ENCODE data around the gene CCL1. TPM values are rescaled to one million over a fixed set of nuclear protein-coding genes. Genes with fewer than 3 reads are reported as not detected.

CCL1 gene
- total RNA-seq, 2 experiments from 2014 or later: 0.73 to 25.6 TPM

DNA sequence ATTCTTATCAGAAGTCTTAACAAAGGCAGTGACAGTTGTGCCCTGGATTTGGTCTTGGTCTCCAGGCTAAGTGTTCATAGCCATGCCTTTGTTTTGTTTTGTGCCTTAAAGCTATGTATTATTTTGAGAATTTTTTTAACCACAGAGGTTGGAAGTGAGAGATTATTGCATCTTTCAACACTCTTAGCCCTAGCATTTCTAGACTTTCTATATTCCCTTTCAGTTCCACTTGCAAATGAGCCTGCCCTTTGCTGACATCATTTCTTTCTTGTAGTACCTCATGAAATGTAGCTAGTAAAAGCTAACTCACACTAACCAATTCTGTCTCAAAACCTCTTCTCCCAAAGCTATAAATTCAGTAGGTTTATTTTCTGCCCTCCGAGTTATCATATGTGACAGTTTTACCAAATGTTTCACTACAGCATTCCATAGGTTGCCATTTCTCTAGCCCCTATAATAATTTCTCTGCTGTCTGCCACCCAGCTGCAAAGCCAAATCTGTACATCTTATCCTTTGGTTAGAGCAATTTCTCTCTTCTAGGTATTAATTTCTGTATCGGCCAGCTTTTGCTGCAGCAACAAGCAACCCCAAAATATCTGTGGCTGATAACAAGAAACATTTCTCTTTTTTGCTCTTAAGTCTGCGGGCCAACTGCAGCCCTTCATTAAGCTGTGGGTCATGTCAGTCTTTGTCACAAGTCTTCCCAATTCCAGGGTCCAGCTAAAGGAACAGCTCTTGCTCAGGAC, 14.2 kb upstream of the CCL1 start:
- H3K36me3 Mint-ChIP-seq: peaks cover 4% of the 10 kb centered on the region
- ATAC-seq: no peak
- H3K27ac Mint-ChIP-seq: peak overlapping the region; percentile 41
- CTCF ChIA-PET: interaction anchor here (1.3 to 2.8 kb wide), 7 partner anchors 9 to 22 kb away, joined by 4 to 38 read pairs (median 8); partner anchors contain the start of gene CCL1
- H3K27me3 Mint-ChIP-seq: peaks cover 3% of the 10 kb centered on the region
- no peak overlapping the region for H3K4me3 Mint-ChIP-seq
- peaks cover 56% of the 10 kb centered on the region for H3K4me1 Mint-ChIP-seq
- H3K9me3 Mint-ChIP-seq (ENCODE audit: low read depth): no peaks in the 10 kb centered on the region
- no peak for DNase-seq

DNA sequence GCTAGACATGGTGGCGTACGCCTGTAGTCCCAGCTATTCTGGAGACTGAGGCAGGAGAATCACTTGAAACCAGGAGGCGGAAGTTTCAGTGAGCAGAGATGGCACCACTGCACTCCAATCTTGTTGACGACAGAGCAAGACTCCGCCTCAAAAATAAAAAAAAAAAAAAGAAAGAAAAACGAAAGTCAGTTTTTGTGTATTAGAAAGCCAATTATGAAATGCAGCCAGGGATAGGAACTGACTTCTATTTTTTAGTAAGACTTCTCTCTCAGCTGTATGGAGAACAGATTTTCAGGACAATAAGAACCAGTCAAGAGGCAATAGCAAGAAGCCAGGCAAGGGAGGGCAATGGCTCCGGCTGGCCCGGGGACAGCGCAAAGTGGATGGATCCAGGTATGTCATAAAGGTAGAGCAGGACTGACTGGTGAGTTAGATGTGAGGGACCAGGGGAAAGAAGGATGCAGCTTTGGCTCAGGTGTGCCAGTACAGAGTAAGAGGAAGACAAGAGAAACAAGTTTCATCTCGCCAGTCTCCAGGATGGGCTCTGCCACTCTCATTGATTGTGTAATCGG, 12.5 kb upstream of the CCL1 start:
- Mint-ChIP-seq H3K9me3 (ENCODE audit: low read depth) (no peaks in the 10 kb centered on the region), H3K36me3 (peaks cover 4% of the 10 kb centered on the region), H3K4me3 (no peak overlapping the region), H3K27ac (no peak overlapping the region), H3K27me3 (peaks cover 3% of the 10 kb centered on the region), H3K4me1 (peaks cover 45% of the 10 kb centered on the region)
- CTCF ChIA-PET: interaction anchor here (1.7 kb wide), 1 partner anchor 13 kb away, joined by 8 read pairs; the partner anchor contains the start of gene CCL1
- DNase-seq (no peak), ATAC-seq (no peak)

GRCh38 chr17:34374457-34374856, 11.4 kb upstream of the CCL1 start:
- peaks cover 4% of the 10 kb centered on the region for H3K36me3 Mint-ChIP-seq

GRCh38 chr17:34371405-34372100, 8.5 kb upstream of the CCL1 start:
- Mint-ChIP-seq H3K27me3 (peaks cover 9% of the 10 kb centered on the region), H3K9me3 (ENCODE audit: low read depth) (no peaks in the 10 kb centered on the region), H3K27ac (no peak overlapping the region), H3K36me3 (peaks cover 4% of the 10 kb centered on the region), H3K4me1 (peaks cover 18% of the 10 kb centered on the region), H3K4me3 (no peak overlapping the region)
- CTCF ChIA-PET: interaction anchor here (0.8 to 4.9 kb wide), 5 partner anchors 10 to 200 kb away, joined by 3 to 46 read pairs (median 4); partner anchors contain the start of gene CCL1
- no peak for DNase-seq
- ATAC-seq: no peak

More at GRCh38 chr17:34374457-34374856, 11.4 kb upstream of the CCL1 start:
- H3K27ac Mint-ChIP-seq: no peak overlapping the region
- no peak overlapping the region for H3K4me3 Mint-ChIP-seq
- DNase-seq (no peak), ATAC-seq (no peak)
- H3K27me3 Mint-ChIP-seq: peaks cover 3% of the 10 kb centered on the region
- H3K9me3 Mint-ChIP-seq (ENCODE audit: low read depth): no peaks in the 10 kb centered on the region
- CTCF ChIA-PET: interaction anchor here (1.7 kb wide), 1 partner anchor 12 kb away, joined by 8 read pairs; the partner anchor contains the start of gene CCL1
- H3K4me1 Mint-ChIP-seq: peaks cover 35% of the 10 kb centered on the region

GRCh38 chr17:34370997-34371395, 8.0 kb upstream of the CCL1 start:
- H3K4me1 Mint-ChIP-seq: peaks cover 23% of the 10 kb centered on the region
- no peak overlapping the region for H3K27ac Mint-ChIP-seq
- H3K4me3 Mint-ChIP-seq: no peak overlapping the region
- H3K36me3 Mint-ChIP-seq: peaks cover 4% of the 10 kb centered on the region
- H3K9me3 Mint-ChIP-seq (ENCODE audit: low read depth): no peaks in the 10 kb centered on the region
- ATAC-seq (peak; percentile 66), DNase-seq (no peak)
- H3K27me3 Mint-ChIP-seq: peaks cover 12% of the 10 kb centered on the region
- CTCF ChIA-PET: interaction anchor here (0.7 to 4.9 kb wide), 3 partner anchors 9 to 199 kb away, joined by 3 to 46 read pairs (median 3); partner anchors contain the start of gene CCL1

GRCh38 chr17:34370376-34370996, 7.5 kb upstream of the CCL1 start:
- Mint-ChIP-seq H3K9me3 (ENCODE audit: low read depth) (no peaks in the 10 kb centered on the region), H3K36me3 (peaks cover 2% of the 10 kb centered on the region), H3K4me1 (peaks cover 28% of the 10 kb centered on the region), H3K27me3 (peaks cover 10% of the 10 kb centered on the region), H3K4me3 (no peak overlapping the region), H3K27ac (no peak overlapping the region)
- CTCF ChIA-PET: interaction anchor here (0.7 to 4.9 kb wide), 2 partner anchors 9 to 27 kb away, joined by 3 to 46 read pairs; partner anchors contain the start of gene CCL1
- DNase-seq: no peak
- ATAC-seq: no peak

DNA sequence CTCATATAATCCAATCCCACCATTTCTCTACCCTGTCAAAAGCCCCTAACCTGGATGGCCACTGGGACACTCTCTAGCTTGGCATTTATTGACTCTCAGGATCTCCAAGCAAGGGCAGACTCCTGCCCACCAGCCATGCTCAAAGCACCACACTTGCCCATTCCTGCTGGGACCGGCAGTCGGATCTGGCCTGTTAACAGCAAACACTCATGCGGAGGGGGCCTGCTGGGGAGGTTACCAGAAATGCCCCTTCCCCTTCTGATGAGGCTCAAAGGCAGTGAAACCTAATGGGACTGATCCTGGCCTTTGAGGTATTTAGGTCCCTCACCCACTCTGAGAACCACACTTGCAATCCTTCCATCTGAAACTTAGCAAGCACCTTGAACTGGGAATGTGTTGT, 6.5 kb upstream of the CCL1 start:
- Mint-ChIP-seq H3K4me3 (no peak overlapping the region), H3K9me3 (ENCODE audit: low read depth) (no peaks in the 10 kb centered on the region), H3K27ac (no peak overlapping the region), H3K36me3 (no peaks in the 10 kb centered on the region), H3K27me3 (peaks cover 18% of the 10 kb centered on the region), H3K4me1 (peaks cover 34% of the 10 kb centered on the region)
- CTCF ChIA-PET: interaction anchor here (0.8 to 4.9 kb wide), 3 partner anchors 8 to 169 kb away, joined by 4 to 46 read pairs (median 13); partner anchors contain the start of gene CCL1
- DNase-seq (no peak), ATAC-seq (no peak)

- CTCF ChIA-PET: interaction anchor here (0.8 to 4.9 kb wide), 5 partner anchors 7 to 168 kb away, joined by 3 to 46 read pairs (median 4); partner anchors contain the start of gene CCL1
- no peak overlapping the region for H3K4me3 Mint-ChIP-seq
- H3K27ac Mint-ChIP-seq: no peak overlapping the region
- H3K4me1 Mint-ChIP-seq: peaks cover 40% of the 10 kb centered on the region
- DNase-seq (no peak), ATAC-seq (no peak)
- H3K9me3 Mint-ChIP-seq (ENCODE audit: low read depth): no peaks in the 10 kb centered on the region
- H3K27me3 Mint-ChIP-seq: peaks cover 20% of the 10 kb centered on the region
- no peaks in the 10 kb centered on the region for H3K36me3 Mint-ChIP-seq
Measured at GRCh38 chr17:34368946-34369500, 6.0 kb upstream of the CCL1 start.

DNA sequence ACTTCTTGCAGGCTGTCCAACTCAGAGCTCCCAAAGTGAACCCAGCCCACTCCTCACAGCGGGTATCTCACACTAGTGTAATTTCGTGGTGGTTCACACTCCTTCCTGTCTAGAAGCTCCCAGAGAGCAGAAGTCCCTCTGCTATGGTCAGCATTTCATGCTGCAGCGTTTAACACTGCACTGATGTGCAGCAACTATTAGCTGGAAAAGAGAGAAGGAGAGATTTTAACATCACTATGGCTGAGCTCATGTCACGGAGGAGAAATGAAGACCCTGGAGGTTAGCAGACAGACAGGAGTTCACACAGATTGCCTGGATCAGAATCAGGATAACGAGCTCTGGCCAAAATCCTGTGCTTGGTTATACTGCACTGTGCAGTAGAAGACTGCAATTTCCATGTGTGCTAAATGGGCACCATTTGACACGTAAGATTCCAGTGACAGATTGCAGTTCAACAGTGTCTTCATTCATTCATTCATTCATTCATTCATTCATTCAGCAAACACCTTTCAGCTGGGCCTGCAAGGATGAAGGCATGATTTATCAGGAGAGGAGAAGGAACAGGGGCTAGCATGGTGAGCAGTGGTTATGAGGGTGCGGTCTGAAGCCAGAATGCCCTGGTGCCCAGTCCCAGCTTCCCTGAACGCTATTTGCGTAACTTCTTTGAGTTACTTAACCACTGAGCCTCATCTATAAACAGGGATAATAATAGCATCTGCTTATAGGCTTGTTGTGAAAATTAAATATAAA, 5.3 kb upstream of the CCL1 start:
- CTCF ChIA-PET: interaction anchor here (0.8 to 1.8 kb wide), 4 partner anchors 10 to 167 kb away, joined by 3 to 13 read pairs (median 4); no protein-coding TSS in a partner anchor
- ATAC-seq (no peak), DNase-seq (no peak)
- Mint-ChIP-seq H3K36me3 (no peaks in the 10 kb centered on the region), H3K4me3 (no peak overlapping the region), H3K9me3 (ENCODE audit: low read depth) (no peaks in the 10 kb centered on the region), H3K4me1 (peaks cover 44% of the 10 kb centered on the region), H3K27me3 (peaks cover 24% of the 10 kb centered on the region), H3K27ac (no peak overlapping the region)

- H3K4me1 Mint-ChIP-seq: peaks cover 52% of the 10 kb centered on the region
- no peaks in the 10 kb centered on the region for H3K36me3 Mint-ChIP-seq
- H3K9me3 Mint-ChIP-seq (ENCODE audit: low read depth): no peaks in the 10 kb centered on the region
- ATAC-seq (no peak), DNase-seq (no peak)
- no peak overlapping the region for H3K27ac Mint-ChIP-seq
- H3K27me3 Mint-ChIP-seq: peaks cover 29% of the 10 kb centered on the region
- H3K4me3 Mint-ChIP-seq: no peak overlapping the region
- CTCF ChIA-PET: interaction anchor here (0.6 to 6.6 kb wide), 5 partner anchors 10 to 167 kb away, joined by 3 to 38 read pairs (median 4); no protein-coding TSS in a partner anchor
Measured at GRCh38 chr17:34367486-34368195, 4.6 kb upstream of the CCL1 start.

GRCh38 chr17:34366529-34367107, 3.6 kb upstream of the CCL1 start:
- Mint-ChIP-seq H3K4me1 (peaks cover 55% of the 10 kb centered on the region), H3K4me3 (no peak overlapping the region), H3K27ac (peak overlapping the region; percentile 22), H3K36me3 (no peaks in the 10 kb centered on the region), H3K27me3 (peaks cover 34% of the 10 kb centered on the region), H3K9me3 (ENCODE audit: low read depth) (no peaks in the 10 kb centered on the region)
- CTCF ChIA-PET: interaction anchor here (0.6 to 6.6 kb wide), 2 partner anchors 11 to 166 kb away, joined by 4 to 38 read pairs; no protein-coding TSS in a partner anchor
- ATAC-seq (no peak), DNase-seq (no peak)
